Measurements from ENCODE around the gene PTGFRN.

Gene PTGFRN

DNA sequence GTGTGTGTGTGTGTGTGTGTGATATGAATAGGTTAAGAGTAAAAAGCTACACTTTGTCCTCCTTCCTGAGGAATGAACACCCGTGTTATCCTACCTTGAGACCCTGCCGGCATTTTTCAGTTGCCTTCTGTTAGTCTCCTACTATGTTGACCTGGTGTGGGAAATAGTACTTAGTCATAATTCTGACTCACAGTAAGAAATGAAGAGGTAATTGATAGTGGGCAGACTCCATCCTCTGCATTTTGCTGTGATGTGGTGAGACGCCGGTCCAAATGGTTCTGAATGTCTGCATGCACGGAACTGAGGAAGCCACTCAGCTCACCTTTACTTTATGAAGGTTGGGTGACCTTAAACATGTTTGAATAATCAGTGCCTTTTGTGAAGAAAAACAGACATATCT is 104.5 kb downstream of the PTGFRN start:
- TF ChIP-seq, protein P1, sequence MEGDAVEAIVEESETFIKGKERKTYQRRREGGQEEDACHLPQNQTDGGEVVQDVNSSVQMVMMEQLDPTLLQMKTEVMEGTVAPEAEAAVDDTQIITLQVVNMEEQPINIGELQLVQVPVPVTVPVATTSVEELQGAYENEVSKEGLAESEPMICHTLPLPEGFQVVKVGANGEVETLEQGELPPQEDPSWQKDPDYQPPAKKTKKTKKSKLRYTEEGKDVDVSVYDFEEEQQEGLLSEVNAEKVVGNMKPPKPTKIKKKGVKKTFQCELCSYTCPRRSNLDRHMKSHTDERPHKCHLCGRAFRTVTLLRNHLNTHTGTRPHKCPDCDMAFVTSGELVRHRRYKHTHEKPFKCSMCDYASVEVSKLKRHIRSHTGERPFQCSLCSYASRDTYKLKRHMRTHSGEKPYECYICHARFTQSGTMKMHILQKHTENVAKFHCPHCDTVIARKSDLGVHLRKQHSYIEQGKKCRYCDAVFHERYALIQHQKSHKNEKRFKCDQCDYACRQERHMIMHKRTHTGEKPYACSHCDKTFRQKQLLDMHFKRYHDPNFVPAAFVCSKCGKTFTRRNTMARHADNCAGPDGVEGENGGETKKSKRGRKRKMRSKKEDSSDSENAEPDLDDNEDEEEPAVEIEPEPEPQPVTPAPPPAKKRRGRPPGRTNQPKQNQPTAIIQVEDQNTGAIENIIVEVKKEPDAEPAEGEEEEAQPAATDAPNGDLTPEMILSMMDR (IDR thresholded peaks at IDR 0.05; ENCODE audit: low read depth, low read length), result no peak
- Histone ChIP-seq H3K4me1 (no peaks in the 10 kb centered on the region), H3K27me3 (no peaks in the 10 kb centered on the region), H3K36me3 (no peaks in the 10 kb centered on the region), H3K9me3 (no peaks in the 10 kb centered on the region), H3K4me3 (ENCODE audit: low read depth, low read length) (no peak overlapping the region)
- DNase-seq, result no peak

DNA sequence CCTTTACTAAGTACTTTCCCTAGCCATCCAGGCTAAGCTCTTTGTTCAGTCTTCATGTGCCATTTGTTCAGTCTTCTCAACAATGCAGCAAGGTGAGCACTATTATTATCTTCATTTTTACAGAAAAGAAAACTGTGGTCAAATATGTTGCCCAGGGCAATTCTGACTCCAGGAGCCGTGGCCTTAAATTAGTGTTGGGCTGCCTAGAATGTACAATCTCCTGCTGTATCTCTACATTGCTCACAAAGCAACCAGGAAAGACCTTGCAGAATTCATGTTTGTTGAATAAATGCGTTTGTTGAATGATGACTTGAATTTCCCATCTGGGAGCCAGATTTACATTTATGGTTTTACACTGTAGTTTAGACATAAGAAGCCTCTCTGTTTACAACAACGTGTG is 106.0 kb downstream of the PTGFRN start:
- no peaks in the 10 kb centered on the region for H3K36me3 ChIP-seq
- no peaks in the 10 kb centered on the region for H3K9me3 ChIP-seq
- DNase-seq, result no peak
- H3K27me3 ChIP-seq, result no peaks in the 10 kb centered on the region
- TF ChIP-seq, protein P1 (IDR thresholded peaks at IDR 0.05; ENCODE audit: low read depth, low read length), result no peak
- no peak overlapping the region for H3K4me3 ChIP-seq (ENCODE audit: low read depth, low read length)
- no peaks in the 10 kb centered on the region for H3K4me1 ChIP-seq

DNA sequence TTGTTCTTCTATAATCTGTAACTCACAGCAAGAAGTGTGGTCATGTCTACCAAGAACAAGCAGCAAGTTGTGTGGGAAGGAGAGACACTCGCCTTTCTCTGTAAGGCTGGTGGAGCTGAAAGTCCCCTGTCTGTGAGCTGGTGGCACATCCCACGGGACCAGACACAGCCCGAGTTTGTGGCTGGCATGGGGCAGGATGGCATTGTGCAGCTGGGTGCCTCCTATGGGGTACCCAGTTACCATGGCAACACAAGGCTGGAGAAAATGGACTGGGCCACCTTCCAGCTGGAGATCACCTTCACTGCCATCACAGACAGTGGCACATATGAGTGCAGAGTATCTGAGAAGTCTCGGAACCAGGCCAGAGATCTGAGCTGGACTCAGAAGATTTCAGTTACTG is 107.3 kb downstream of the PTGFRN start:
- no peaks in the 10 kb centered on the region for H3K4me1 ChIP-seq
- no peaks in the 10 kb centered on the region for H3K36me3 ChIP-seq
- no peak overlapping the region for H3K4me3 ChIP-seq (ENCODE audit: low read depth, low read length)
- DNase-seq, result no peak
- TF ChIP-seq, protein P1 (IDR thresholded peaks at IDR 0.05; ENCODE audit: low read depth, low read length), result no peak
- H3K27me3 ChIP-seq, result no peaks in the 10 kb centered on the region
- H3K9me3 ChIP-seq, result no peaks in the 10 kb centered on the region

DNA sequence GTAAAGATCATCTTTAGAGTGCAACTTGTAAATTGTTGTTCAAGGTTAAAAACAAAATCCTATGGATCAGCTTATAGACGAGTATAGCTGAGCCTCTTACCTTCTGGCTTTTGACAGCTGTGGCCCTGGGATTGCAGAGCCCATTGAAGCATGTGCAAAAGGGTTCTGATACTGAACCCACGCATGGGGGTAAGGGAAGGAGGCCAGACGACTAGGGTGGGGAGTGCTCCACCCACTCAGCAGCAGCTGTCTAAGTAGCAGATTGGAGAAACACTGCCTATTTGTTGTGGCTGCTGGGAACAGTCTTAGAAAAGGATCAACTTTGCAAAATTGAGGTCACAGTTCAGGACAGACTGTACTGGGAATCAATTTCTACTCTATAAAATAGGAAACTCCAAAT is 107.9 kb downstream of the PTGFRN start:
- DNase-seq, result no peak
- no peak overlapping the region for H3K4me3 ChIP-seq (ENCODE audit: low read depth, low read length)
- no peaks in the 10 kb centered on the region for H3K36me3 ChIP-seq
- TF ChIP-seq, protein P1 (IDR thresholded peaks at IDR 0.05; ENCODE audit: low read depth, low read length), result no peak
- no peaks in the 10 kb centered on the region for H3K27me3 ChIP-seq
- no peaks in the 10 kb centered on the region for H3K9me3 ChIP-seq
- no peaks in the 10 kb centered on the region for H3K4me1 ChIP-seq

DNA sequence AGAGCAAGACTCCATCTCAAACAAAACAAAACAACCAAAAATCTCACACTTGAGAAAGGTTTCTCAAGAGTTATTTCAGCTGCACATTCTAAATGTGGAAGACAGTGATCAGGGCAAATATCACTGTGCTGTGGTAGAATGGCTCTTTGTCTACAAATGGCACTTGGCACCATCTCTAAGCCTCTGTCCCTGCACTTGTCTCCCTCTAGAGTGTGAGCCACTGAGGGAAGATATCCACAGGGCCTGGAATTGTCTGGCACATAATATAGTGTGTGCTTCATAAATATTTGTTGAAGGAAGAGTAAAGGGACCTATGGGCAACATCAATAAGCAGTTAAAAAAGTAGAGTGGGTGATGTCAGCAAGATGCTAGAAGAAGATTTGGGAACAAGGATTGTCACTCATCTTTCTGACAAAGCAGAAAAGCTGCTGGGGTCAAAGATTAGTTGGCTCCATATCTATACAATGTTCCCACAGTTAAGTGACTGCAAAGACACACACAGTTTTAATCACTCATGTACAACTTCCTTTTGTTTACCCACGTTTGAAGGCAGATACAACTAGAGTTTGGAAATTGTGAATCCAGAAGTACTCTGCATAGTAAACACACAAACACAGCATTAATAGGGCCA is 110.9 kb downstream of the PTGFRN start:
- Histone ChIP-seq H3K4me3 (ENCODE audit: low read depth, low read length) (no peak overlapping the region), H3K36me3 (no peaks in the 10 kb centered on the region), H3K9me3 (no peaks in the 10 kb centered on the region), H3K27me3 (no peaks in the 10 kb centered on the region), H3K4me1 (no peaks in the 10 kb centered on the region)
- TF ChIP-seq, protein P1 (IDR thresholded peaks at IDR 0.05; ENCODE audit: low read depth, low read length), result no peak
- no peak for DNase-seq

DNA sequence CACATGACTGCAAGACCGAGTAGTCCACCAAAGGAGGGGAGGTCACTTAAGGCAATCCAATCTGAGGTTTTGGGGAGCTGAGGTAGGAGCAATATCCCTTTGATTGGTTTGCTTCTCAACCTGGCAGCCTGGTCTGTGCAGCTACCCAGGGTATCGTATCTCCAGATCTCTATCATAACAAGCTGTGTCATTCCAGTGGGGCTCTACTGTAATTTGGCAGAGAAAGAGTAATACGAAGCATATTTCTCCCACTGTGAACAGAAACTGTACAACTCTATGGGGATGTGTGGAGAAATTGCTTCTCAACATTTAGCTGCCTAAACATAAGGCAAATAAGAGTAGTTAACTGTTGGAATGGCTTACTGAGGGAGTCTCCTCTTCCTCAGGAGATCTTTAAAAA is 112.4 kb downstream of the PTGFRN start:
- Histone ChIP-seq H3K36me3 (no peaks in the 10 kb centered on the region), H3K4me1 (no peaks in the 10 kb centered on the region), H3K4me3 (ENCODE audit: low read depth, low read length) (no peak overlapping the region), H3K9me3 (no peaks in the 10 kb centered on the region), H3K27me3 (no peaks in the 10 kb centered on the region)
- no peak for DNase-seq
- TF ChIP-seq, protein P1 (IDR thresholded peaks at IDR 0.05; ENCODE audit: low read depth, low read length), result no peak

Measured in BE2C (cell line).